ACHN (cell line): ENCODE measurements around the gene PGBD1.

ENCODE experiments used
- DNase-seq: peaks from one replicate; pipeline ENCODE4 v3.0.0-alpha.2; 2015
- in situ Hi-C: cut with HindIII; loops from 2 replicates; pipeline ENCODE4 v1.10.0; 2017; ENCODE audit warnings: low sequenced_read_pairs, low pct_ligation_motif_present, low pct_unique_long_range_greater_than_20kb

PGBD1 gene

GRCh38 chr6:28351493-28351925, 70.1 kb downstream of the PGBD1 start:
- DNase-seq, result no peak
- in situ Hi-C loops, result no loop called here
